ENCODE measurements around the gene MFAP4. TPM values are rescaled to one million over a fixed set of nuclear protein-coding genes. Genes with fewer than 3 reads are reported as not detected.

The MFAP4 gene
- total RNA-seq, 1 experiment from 2014 or later = not detected

DNA sequence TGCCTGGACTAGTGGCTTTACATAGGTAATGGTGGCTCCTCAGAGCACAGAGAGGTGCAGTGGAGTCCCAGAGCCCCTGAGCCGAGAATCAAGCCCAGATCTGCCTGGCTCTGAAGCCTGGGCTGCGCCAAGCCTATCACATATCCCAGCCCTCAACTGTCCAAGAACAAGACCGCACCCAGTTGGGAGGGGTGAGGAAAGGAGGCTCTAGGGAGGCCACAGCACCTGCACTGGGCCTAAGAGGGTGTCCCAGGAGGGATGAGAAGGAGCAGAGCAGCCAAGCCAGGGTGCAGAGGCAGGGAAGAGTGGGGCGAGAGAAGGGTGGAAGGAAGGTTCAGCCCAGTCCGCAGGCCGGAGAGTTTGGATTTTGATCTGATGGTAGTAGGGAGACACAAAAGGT, 23.1 kb upstream of the MFAP4 start:
- DNase-seq (ENCODE audit: low spot score) = no peak

- no peak for DNase-seq (ENCODE audit: low spot score)
Observed at GRCh38 chr17:19409509-19409908, 22.5 kb upstream of the MFAP4 start.

DNA sequence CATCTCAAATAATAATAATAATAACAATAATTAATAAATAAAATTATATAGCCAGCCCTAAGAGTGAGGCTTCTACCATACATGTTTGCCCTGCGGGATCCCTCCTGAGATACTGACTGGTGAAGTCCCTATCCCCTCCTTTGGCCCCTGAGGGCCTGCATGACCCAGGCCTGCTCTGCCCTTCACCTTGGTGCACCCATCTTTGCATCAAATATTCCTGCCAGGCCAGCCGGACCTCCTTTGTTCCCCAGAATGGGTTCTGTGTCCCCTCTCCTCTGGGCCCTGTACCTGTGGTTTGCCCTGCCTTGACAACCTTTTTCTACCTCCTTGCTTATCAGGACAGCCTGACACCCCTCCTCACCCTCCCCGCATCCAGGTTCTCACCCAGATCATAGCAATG, 22.1 kb upstream of the MFAP4 start:
- no peak for DNase-seq (ENCODE audit: low spot score)

DNA sequence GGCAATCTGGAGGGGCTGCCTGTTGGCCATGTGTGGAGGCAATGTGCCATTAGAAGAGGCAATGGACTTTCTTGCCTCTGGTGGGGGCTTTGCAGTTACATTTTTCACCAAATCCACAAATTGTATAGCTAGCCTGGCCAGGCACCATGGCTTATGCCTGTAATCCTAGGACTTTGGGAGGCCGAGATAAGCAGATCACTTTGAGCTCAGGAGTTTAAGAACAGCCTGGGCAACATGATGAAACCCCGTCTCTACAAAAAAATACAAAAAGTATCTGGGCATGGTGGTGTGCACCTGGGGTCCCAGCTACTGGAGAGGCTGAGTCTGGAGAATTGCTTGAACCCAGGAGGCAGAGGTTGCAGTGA, 21.3 kb upstream of the MFAP4 start:
- DNase-seq (ENCODE audit: low spot score) = no peak

DNA sequence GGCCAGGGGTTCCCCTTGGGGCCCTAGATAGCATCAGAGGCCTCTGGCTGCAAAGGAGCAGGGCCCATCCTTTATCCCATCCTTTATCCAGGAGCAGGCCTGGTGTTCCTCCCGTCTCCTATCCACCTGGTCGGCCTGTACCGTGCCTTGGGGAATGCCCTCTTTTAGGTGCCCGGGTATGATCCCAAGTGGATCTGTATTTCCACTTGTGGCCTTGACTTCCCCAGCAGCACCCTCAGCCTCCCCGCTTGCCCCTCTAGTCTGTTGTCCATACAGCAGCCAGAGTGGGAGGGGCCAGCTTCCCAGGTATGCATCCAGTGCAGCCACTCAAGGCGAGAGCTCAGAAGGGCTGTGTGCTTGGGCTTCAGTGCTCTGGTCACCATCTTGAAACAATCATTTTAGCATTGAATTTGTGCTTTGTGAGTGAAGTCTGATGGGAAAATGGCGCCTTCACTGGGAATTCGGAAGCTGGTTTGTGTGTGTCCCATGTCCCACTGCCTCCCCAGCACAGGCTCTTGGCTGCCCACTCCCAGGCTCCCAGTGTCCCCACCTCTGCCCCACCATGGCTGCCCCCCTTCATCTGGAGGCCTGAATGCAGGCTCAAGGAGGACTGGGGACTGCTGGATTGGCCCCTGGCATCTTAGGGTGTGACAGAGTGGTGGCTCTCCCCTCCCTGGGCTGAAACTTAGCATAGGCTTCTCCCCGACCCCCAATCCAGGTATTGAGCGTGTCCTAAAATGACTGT, 20.8 kb upstream of the MFAP4 start:
- DNase-seq (ENCODE audit: low spot score) = no peak

DNA sequence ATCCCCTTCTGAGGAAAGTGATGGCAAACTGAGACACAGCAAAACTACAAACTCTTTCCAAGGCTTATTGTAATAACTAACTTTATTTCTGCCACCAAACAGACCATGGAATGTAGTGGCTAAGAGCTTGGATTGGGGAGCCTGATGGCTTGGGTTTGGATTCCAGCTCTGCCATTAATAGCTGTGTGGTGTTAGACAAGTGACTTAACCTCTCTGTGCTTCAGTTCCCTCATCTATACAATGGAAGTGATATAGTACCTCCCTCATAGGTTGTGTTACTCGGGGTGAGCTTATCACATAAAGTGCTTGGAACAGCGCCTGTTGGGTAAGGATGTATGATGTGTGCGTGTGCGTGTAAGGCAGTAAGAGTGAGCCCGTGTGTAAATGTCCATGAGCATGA, 18.1 kb upstream of the MFAP4 start:
- DNase-seq (ENCODE audit: low spot score) = no peak

DNA sequence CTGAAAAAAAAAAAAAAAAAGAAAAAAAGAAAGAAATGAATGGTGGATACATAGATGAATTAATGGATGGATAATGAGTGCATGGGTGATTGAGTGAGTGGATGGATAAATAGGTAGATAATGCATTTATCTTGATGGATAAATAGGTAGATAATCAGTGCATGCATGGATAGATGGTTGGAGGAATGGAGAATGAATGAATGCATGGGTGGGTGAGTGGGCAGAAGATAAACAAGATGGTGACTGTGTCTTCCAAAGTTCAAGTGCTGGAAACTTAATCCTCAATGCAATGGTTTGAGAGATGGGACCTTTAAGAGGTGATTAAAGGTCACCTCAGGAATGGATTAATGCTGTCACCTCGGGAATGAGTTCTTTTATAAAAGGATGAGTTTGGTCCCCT, 17.3 kb upstream of the MFAP4 start:
- no peak for DNase-seq (ENCODE audit: low spot score)

GRCh38 chr17:19403021-19403420, 16.0 kb upstream of the MFAP4 start:
- DNase-seq (ENCODE audit: low spot score) = no peak

DNA sequence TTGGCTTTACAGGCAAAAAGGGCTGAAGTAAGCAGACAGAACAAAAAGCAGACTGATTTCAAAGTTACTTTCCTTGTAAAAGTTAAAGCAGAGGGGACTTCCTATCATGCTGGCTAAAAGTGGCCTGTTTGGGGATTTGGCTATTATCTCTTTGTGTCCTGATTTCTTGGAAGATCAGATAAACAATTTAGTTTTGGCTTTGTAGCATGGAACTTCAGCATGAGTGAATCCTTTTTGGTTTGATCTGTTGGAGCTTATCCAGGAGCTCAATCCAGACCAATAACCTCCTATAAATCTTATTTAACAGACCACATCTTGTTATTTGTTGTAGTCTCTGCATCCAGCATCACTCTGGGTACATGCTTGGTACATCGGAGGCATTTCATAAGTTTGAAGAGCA, 15.2 kb upstream of the MFAP4 start:
- DNase-seq (ENCODE audit: low spot score) = no peak

DNA sequence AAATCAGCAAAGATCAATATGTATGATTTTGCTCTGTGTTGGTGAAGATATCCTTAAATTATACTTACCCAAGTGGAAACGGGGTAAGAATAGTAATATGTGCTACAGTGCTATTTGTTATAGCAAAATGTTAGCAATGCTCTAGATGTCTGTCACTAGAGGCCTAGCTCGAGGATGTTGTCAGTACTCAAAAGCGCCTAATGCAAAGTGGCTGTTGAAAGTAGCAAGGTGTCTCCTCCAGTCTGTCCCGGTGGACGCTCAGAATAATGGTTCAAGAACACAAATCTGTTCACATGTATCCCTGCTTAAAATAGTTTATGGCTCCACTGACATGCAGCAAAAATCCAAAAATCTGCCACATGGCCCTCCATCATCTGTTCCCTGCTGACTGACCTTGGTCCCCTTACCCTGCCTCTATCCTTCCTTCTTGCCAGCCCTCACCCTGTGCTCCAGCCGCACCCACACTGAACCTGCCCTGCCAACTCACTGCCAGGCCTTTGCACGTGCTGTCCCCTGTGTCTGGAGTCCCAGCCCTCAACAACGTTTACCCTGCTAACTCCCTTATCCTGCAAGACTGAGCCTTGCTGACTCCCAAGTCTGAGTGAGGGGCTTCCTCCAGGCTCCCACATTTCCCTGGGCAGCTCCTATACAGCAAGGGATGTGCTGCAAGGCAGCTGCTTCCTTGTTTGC, 14.5 kb upstream of the MFAP4 start:
- DNase-seq (ENCODE audit: low spot score) = no peak

DNA sequence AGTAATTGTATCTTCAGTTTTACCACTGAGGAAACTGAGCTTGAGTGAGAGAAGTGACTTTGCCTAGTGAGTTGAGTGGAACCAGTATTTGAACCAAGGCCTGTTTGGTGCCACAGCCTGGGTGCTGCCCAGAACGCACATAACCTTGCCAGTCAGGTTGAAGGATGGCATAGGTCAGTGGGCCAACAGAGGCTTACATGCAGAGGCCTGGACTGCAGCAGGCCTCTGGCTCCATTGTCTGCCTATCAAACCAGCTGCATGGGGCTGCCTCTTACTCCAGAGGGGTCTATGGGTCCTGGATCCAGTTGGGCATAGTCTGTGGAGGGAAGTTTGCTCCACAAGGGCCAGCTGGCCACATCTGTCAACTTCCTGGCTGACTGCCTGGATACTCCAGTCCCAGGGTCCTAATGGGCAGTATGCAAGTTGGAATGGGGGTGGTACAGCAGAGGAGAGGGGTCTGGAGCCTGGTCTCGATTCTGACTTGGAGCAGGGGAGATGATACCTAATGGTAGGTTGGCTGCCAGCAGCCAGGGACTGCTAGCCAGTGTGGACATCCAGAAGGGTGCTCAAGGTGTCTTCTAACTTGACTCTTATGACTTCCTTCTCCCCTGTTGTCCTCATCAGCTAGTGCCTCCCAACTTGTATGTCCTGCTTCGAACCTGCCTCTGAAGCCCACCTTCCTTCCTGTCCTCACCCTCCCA, 12.9 kb upstream of the MFAP4 start:
- no peak for DNase-seq (ENCODE audit: low spot score)

GRCh38 chr17:19398301-19399181, 11.6 kb upstream of the MFAP4 start:
- DNase-seq (ENCODE audit: low spot score) = peak; percentile 87

DNA sequence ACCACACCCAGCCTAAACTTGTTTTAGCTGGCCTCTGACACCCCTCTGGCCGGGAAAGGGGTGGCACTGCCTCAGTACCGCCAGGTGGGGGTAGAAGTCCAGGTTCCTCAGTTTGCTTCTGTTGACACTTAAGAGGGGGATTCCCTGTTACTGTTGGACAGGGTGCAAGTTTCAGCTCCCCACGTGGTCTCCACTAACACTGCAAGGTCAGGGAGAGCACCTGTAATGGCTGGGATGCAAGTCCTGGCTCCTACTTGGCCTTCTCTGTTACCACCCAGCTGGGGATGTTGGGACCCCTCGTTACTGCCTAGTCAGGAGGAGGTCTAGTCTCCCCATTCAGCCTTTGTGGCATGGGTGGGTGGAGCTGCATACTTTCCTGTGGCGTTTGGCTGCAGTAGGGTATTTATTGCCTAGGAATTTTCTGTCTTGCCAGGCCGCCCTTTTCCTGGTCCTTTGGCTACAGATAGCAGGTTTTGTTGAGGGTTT, 10.6 kb upstream of the MFAP4 start:
- peak; percentile 67 for DNase-seq (ENCODE audit: low spot score)

DNA sequence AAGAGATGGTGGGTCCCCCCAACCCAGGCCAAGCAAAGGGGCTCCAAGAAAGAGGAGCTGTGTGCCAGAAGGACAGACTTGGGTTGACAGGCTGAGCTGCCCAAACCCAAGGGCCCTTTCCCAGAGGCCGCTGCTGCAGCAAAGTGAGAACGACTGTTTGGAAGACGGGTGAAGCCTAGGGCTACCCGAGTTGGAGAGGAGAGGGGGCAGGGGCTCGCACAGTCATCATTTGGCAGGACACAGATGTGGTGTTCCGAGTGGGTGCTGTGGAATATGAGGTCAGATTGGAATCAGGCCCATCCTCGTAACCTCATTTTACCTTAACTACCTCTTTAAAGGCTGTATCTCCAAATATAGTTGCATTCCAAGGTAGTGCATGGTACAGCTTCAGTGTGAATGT, 5.3 kb upstream of the MFAP4 start:
- DNase-seq (ENCODE audit: low spot score) = no peak

GRCh38 chr17:19391432-19391831, 4.4 kb upstream of the MFAP4 start:
- no peak for DNase-seq (ENCODE audit: low spot score)

DNA sequence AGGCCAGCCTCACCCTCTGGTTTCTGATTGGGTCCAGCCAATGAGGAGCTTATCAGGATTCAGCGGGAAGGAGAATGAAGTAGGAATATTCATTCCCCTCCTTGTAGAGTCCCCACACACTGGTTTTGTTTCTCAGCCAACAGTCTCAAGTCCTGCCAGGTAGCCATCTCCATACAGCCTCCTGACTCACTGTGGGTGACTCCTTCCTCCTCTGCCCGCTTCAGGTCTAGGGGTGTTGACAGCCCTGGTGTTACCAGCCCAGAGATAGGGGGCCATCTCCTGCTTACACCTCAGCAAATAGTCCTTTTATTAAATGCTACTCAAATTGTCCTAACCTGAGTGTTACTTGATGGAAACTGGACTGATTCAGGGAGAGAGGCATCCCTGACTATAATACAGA, 4.0 kb upstream of the MFAP4 start:
- no peak for DNase-seq (ENCODE audit: low spot score)

GRCh38 chr17:19388791-19389785, 2.1 kb upstream of the MFAP4 start:
- DNase-seq (ENCODE audit: low spot score) = no peak

DNA sequence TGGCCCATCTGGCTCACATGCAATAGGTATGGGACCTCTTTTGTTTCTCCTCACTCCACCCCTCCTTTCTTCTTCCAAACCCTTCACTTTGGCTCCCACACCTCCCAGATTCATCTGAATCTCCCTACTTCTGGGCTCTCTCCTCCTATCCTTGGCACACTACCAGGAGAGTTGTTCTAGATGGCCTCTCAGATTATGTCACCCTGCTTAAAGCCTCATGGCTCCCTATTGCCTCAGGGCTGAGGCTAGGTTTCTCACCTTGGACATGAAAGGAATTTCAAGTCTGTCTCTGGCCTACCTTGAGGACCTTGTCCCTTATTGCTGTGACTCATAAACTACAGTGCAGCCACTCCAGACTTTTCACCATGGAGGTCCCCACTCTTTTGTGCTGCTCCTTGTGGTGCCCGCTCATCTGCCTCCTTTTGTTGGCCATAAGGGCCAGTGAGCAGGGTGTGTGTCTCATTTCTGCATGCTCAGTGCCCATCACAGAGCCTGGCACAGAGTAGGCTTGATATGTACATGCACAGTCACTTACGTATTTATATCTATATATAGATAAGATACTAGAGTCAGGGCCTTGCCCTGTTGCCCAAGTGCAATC, 1.0 kb upstream of the MFAP4 start:
- peak; percentile 4 for DNase-seq (ENCODE audit: low spot score)

- no peak for DNase-seq (ENCODE audit: low spot score)
Observed at GRCh38 chr17:19386051-19386929, 700 bp downstream of the MFAP4 start.
